Fibroblast of peridontal ligament (primary cell): ENCODE results near the gene PCDHB10.
"Not testable (repeated sequence)": the region's sequence is repeated elsewhere in the genome, so short reads cannot be mapped to it uniquely, and the experiment has no call there.

Source experiments
- DNase-seq: peaks from one replicate; pipeline ENCODE4 v3.0.0-alpha.2; 2010; ENCODE audit errors: extremely low read depth

The PCDHB10 gene

GRCh38 chr5:141186897-141187512, 5.1 kb upstream of the PCDHB10 start, which contains the start of gene PCDHB9:
TSS of gene PCDHB9 (plus strand) at chr5:141187161. CDS start at chr5:141187319, 158 bp downstream.
- peak; percentile 6 for DNase-seq

GRCh38 chr5:141188682-141189081, 3.5 kb upstream of the PCDHB10 start:
- not testable (repeated sequence) for DNase-seq

GRCh38 chr5:141189131-141189530, 3.0 kb upstream of the PCDHB10 start:
- DNase-seq, result not testable (repeated sequence)

- not testable (repeated sequence) for DNase-seq
Measured at GRCh38 chr5:141194332-141194731, 2.2 kb downstream of the PCDHB10 start.

- no peak for DNase-seq
Measured at GRCh38 chr5:141196363-141196762, 4.2 kb downstream of the PCDHB10 start.

GRCh38 chr5:141199359-141200235, 7.4 kb downstream of the PCDHB10 start, which contains the start of gene PCDHB11:
TSS of gene PCDHB11 (plus strand) at chr5:141199627. CDS start at chr5:141199775, 148 bp downstream.
- DNase-seq, result no peak

- not testable (repeated sequence) for DNase-seq
Measured at GRCh38 chr5:141201126-141201525, 9.0 kb downstream of the PCDHB10 start.

- not testable (repeated sequence) for DNase-seq
Measured at GRCh38 chr5:141201646-141202045, 9.5 kb downstream of the PCDHB10 start.

GRCh38 chr5:141208478-141208877, 16.3 kb downstream of the PCDHB10 start, which contains the start of gene PCDHB12:
TSS of gene PCDHB12 (plus strand) at chr5:141208719. CDS start at chr5:141208908, 189 bp downstream.
- DNase-seq, result no peak

GRCh38 chr5:141210281-141210680, 18.1 kb downstream of the PCDHB10 start:
- not testable (repeated sequence) for DNase-seq

GRCh38 chr5:141210849-141211248, 18.7 kb downstream of the PCDHB10 start:
- DNase-seq, result not testable (repeated sequence)

- not testable (repeated sequence) for DNase-seq
Measured at GRCh38 chr5:141213656-141214339, 21.6 kb downstream of the PCDHB10 start, which contains the start of gene PCDHB13. TSS of gene PCDHB13 (plus strand) at chr5:141213919. CDS start at chr5:141214124, 205 bp downstream.

- DNase-seq, result not testable (repeated sequence)
Measured at GRCh38 chr5:141214583-141214982, 22.4 kb downstream of the PCDHB10 start.

- not testable (repeated sequence) for DNase-seq
Measured at GRCh38 chr5:141215504-141215903, 23.4 kb downstream of the PCDHB10 start.

- DNase-seq, result not testable (repeated sequence)
Measured at GRCh38 chr5:141216035-141216434, 23.9 kb downstream of the PCDHB10 start.

GRCh38 chr5:141223112-141223783, 31.1 kb downstream of the PCDHB10 start, which contains the start of gene PCDHB14:
TSS of gene PCDHB14 (plus strand) at chr5:141223343. CDS start at chr5:141223506, 163 bp downstream.
- DNase-seq, result peak; percentile 45

GRCh38 chr5:141224844-141225243, 32.7 kb downstream of the PCDHB10 start:
- DNase-seq, result not testable (repeated sequence)

GRCh38 chr5:141225421-141225820, 33.3 kb downstream of the PCDHB10 start:
- not testable (repeated sequence) for DNase-seq

- DNase-seq, result peak; percentile 7
Measured at GRCh38 chr5:141234109-141234667, 42.0 kb downstream of the PCDHB10 start.

GRCh38 chr5:141235922-141236321, 43.8 kb downstream of the PCDHB10 start:
- not testable (repeated sequence) for DNase-seq
